Activated gamma-delta T cell (primary cell): ENCODE data around the gene SLC12A8.

Experiments used
- DNase-seq: peaks from one replicate; lab custom pipeline; 2025; lab: John Stamatoyannopoulos, UW

SLC12A8 gene

DNA sequence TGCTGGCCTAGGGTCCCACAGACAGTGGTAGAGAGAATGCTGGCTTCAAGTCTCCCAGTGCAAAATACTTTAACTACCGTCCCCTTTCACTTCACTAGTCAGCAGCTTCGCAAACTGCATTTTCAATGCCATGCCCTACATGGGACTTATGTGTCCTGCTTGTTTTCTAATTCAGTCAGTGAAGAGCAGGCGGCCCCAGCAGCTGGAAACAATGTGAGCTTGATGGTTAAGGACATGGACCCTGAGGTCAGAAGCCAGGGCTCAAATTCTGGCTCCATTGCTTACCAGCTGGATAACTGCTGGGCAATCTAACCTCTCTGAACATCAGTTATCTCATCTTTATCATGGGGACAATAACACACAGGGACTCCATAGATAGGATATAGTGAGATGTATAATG is 58.4 kb downstream of the SLC12A8 start:
- no peak for DNase-seq

DNA sequence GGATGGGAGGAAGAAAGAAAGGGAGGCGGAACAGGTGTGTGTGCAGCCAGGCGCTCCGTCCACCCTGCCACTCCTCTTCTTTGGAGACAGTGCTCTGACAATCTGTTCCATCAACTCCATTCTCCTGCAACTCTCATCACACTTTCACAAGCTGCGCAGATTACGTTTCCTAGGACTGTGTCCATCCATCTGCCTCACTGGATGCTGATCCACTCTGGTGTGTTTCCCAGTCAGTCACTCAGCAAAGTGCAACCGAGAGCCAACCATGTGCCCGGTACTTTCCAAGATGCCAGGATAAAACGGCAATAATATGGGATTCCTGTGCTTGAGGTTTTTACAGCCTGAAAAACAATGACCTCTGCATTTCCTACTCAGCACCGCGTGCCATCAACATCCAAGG is 59.6 kb downstream of the SLC12A8 start:
- DNase-seq, result no peak

DNA sequence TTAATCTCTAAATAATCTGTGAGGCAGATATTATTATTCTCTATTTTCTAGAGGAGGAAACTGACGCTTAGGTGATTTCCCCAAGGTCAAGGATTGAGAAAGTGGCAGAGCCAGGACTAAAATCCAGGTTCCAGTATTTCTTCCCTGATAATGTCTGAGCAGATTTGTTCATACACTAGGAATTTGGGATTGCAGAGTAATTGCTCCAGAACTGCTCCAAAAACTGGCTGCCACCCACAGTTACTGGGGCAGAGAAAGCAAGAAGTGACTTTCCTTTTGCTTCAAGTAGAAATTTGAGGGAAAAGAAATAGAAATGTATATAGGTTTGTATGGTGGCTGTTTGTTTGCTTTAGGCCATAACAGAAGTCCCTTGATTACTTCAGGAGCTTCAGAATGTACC is 60.6 kb downstream of the SLC12A8 start:
- DNase-seq, result no peak

GRCh38 chr3:125151442-125151817 is 61.1 kb downstream of the SLC12A8 start:
- no peak for DNase-seq

DNA sequence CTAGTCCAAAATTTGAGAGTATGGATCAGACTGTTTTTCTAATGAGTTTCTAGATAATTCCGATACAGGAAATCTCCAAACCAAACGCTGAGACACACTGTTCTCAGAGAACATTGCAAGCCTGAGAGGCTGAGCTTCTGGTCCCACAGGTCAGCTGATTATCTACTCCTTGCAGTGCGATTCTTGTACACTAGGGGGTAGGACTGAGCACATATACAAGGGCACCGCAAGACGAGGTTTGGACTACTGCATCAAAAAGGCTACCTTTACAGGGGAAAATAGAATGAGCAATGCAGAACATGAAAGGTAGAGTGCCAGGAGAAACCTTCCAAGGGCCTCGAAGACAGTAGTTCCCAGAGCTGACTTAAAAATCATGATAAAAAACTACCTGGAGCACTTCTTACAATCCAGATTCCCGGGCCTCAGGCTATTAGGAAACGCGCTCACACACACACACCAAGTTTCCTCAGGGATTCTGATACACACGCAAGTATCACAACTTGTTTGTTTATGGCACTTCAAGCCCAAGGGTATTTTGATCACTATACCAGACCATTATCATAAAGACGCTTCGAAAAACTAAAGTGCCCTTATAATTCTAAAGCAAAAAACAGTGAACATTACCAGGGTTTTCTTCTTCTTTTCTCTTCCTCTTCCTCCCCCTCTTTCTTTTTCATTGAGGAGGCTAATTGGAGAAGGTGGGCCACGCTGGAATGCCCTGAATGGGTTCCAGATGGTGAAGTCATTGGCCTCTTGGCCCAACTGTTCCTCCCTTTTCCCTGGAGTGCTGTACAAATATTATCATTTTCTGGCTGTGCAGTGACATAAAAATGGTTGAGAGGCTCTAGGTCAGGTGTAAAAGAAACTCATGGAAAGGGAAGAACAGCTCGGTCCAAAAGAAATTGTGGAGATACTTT is 61.8 kb downstream of the SLC12A8 start:
- no peak for DNase-seq

DNA sequence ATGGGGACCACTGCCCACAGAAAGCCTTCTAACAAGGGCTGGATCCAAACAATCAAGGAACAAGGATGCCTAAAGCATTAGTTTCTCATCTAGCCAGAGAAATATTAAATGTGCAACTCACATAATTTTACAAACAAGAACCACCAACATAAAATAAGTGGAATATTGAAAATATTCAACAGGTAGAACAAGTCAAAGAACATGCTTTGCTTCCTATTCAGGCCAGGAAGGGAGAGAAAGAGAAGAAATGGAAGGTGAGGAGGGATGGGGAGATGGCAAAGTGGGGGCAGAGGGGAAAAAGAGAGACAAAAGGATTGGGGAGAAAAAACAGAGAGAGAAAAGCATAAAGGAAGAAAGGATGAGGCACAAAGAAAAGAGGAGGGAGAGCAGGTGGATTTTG is 63.1 kb downstream of the SLC12A8 start:
- no peak for DNase-seq

DNA sequence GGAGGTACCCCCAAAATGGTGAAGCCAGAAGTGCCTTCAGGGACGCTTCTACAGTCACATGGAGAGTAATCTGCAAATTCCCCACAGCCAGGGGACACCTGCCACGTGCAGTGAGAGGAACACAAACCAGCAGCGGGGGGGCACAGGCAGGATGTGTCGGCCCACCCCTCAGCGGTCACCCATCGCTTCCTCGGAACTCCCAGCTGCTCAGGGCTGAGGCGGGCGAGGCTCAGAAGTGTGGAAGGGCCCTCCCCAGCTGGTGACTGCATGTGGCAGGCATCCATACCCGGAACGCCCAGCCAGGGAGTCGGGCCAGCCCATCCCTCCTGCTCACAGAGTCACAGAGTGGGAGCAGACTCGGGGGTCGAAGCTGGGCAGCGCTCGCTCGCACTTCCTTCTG is 63.7 kb downstream of the SLC12A8 start:
- DNase-seq, result no peak

DNA sequence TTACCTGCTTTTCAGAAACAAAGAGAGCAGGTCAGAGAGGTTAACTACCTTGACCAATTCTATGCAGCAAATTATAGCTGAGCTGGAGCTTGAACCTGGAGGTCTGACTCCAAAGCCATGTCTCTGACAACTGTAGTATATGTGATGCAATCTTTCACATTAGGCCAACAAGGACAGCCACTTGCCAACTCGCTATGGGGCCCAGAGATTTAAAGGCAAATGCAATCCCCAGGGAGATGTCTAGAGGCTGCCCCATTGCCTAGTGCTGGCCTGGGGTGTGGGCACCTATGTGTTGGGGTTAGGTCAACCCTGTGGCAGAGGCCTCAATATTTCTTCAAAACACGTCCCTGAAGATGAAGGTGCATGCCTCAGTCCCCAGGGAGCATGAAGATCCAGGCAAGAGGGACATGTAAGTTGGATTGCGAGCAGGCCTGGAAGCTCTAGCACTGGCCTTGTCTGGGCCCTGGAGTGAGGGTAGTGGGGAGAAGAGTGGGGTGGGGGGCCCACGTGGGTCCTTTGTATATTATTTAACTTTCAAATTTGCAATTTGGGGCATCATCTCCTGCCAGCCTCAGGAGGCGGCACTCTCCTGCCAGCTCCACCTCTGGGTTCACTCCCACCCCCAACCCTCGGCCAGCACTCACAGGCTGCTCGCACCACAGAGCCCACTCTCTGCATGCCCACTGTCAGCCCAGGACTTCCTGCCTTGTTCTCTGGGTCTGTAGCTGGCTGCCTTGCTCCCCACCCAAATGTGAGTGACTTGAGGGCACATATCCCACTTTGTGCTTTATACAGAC is 64.3 kb downstream of the SLC12A8 start:
- no peak for DNase-seq

DNA sequence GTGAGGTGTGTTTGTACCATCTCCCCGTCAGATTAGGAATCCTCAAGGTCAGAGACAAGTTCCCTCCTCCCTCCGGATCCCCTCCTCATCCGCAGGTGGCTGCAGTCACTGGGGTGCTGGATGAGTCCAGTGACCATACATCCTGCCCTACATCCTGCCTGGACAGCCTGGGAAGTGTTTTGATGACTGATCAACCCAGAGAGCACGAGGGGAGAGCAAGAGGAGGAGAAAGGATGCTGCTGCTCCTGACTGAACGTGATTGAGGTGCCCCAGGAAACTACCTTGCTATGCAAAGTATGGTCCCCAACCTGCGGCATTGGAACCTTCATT is 65.1 kb downstream of the SLC12A8 start:
- no peak for DNase-seq

DNA sequence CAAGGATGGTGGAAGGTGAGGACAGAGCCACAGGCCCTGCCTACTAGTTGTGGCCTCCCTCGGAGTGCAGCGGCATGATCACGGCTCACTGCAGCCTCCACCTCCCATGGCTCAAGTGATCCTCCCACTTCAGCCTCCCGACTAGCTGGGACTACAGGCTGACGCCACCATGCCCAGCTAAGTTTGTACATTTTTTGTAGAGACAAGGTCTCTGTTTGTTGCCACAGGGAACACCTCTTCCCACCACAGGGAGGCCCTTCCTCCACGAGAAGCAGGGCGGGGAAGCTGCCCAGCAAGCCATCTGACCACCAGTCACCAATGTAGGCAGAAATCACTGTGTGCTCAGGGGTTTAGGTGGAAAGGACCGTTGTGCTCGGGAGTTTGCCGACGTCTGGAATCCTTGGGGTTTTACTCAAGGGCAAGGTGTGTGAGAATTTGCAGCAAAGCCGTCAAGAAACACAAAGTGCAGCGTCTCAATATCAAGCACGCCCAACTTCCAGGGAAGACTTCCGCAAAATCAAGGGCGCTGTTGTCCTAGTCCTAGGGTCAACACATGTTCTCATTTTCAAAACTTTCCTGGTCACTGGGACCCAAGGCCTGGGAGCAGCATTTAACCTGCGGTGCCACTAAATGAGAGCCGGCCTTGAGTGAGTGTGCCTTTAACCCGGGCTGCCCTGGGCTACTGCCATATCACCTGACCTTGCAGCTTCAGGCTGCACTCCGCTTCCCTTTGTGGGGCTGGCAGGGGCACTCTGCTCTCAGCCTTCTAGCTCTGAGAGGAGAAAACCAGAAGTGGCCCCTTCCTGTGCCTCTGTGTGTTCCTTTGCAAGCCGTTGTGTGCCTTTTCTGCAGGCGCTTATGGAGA is 65.7 kb downstream of the SLC12A8 start:
- DNase-seq, result no peak

GRCh38 chr3:125145751-125146475 is 66.6 kb downstream of the SLC12A8 start:
- DNase-seq, result no peak

DNA sequence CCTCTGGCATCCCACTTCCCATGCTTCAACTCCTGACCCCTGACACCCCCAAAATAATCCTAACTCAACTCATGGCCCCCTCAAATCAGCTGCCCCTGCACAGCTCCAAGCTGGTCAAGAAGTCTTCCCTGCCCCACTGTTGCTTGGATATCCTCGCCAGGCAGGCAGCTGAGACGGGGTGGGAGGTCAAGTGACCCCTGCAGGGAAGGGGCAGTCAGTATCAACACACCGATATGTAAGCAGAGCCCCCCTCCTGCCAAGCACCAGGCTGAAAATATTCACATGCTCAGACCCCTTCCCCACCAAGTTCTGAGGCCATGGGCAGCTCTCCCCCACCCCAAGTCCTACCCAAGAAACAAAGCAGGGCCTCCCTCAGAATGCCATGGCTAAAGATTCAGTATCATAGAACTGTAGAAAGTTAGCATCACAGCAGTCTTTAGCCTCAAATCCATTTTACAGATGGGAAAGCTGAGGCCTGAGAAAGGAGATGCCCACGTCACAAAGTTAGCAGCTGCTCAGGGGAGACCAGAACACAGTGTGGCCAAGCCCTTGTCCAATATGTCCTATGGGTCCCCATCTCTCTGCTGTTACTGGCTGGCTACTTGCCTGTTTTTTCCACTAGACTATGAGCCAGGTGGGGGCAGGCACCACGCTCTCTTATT is 67.8 kb downstream of the SLC12A8 start:
- DNase-seq, result no peak

DNA sequence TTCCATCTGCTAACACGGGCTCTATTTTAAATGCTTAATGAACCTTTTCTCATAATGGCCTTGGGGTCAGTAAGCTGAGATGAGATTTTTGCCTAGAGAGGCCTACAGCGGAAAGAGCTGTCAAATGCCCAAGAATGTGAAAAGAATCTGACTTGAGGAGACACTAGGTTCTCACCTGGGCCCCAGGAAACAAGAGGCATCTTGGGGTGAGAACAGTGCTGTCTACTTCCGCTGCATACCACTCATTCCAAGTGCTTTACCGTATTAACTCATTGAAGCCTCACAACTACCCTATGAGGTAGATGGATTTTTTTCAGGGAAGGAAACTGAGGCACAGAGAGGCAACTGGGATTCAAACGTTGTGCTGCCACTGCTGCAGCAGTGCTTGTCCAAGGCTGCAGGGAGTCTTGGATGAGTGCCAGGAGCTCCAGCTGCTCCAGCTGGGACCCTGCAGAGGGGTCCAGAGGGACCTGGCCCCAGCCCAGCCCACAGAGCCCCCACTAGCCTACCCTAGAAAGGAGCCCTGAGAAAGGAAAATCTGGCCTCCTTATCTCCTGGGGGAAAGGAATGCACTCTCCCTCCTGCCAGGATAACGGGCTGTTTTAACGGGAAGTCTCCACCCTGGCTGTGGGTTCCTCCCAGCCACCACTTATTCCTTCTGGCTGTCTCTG is 68.4 kb downstream of the SLC12A8 start:
- no peak for DNase-seq

GRCh38 chr3:125143538-125143937 is 69.0 kb downstream of the SLC12A8 start:
- DNase-seq, result no peak

DNA sequence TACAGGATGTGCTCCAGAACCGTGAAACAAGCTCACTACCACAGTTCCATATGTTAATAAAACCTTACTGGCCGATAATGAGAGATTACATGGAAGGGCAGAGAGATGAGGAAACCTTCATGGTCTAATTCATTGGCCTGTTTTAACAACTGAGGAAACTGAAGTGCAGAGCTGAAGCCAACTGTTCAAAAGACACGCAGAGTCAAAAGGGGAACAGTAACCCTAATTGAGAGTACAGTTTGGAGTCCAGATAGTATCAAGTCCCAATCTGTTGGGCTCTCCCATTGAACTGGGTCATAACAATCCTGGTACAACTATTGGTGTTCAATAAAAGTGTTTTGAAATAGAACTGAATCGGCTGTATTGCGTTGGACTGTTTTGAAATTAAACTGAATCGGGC is 69.6 kb downstream of the SLC12A8 start:
- no peak for DNase-seq

DNA sequence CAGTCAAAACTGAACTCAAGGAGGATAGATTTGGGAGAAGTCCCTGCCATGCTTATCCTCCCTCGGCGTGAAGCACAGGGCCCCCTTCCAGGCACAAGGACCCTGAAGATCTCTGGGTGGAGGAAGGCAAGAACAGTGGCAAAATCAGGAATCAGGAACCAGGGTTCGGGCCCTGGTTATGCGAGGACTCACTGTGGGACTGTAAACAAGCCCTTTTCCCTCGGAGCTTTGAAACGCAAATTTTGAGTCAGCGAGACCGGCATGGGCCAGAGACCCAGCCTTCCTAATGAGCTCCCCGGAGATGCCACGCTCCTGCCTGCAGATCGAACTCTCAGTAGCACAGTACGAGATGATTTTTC is 70.1 kb downstream of the SLC12A8 start:
- DNase-seq, result no peak

GRCh38 chr3:125141596-125142419 is 70.7 kb downstream of the SLC12A8 start:
- peak; percentile 41 for DNase-seq

DNA sequence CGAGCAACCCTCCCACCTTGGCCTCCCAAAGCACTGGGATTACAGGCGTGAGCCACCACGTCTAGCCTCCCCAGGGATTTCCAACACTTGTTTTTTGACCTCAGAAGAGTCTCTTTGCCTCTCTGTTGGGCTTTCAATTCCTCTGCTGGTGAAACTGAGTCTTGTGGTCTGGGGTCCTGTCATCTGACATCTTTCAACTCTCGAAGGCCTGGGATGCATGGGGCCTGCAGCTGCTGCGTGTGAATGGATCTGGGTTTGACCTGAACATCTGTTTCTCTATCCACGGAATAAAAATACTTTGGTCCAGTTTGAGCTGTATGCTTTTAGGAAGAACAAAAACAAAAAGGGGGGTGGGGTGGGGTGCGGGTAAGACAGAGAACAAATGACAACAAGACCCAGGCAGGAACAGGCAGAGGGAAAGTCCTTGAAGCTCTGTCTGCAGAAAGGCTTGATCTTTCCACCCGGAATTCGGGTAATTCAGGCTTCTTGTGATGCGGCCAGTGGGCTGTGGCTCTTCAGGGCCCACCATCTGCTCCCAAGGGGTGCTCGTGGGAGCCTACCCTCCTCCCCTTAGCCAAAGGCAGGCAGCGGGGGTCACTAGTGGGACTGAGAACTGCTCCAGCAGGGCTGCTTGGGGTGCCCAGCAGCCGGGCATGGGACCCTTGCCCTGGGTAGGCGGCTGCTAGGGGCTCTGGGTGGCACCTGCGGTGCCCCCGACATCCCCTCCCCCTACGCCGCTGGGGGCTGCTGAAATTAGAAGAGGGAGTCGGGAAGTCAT is 71.5 kb downstream of the SLC12A8 start:
- DNase-seq, result no peak
